Measurements from ENCODE around the gene AEBP1.

The AEBP1 gene

DNA sequence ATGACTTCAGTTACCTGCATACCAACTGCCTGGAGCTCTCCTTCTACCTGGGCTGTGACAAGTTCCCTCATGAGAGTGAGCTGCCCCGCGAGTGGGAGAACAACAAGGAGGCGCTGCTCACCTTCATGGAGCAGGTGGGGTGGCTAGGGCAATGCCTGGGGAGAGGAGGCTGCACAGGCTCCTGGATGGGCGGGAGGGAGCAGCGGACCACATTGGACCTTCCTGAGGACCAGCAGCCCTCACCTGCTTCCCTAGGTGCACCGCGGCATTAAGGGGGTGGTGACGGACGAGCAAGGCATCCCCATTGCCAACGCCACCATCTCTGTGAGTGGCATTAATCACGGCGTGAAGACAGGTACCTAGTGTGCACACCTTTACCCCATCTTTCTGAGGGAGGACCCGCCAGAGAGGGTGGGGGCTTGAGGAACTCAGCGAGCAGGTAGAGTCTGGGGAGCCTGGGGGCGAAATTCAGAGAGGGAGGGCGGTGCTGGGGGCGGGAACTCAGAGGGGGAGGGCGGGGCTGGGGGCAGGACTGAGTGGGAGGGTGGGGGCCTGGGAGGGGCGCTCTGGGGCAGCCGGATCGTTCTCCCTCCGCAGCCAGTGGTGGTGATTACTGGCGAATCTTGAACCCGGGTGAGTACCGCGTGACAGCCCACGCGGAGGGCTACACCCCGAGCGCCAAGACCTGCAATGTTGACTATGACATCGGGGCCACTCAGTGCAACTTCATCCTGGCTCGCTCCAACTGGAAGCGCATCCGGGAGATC, 9.0 kb downstream of the AEBP1 start:
- H3K4me3 ChIP-seq (ENCODE audit: low read length), result no peak overlapping the region
- no peaks in the 10 kb centered on the region for H3K9me3 ChIP-seq (ENCODE audit: control insufficient read depth, insufficient read depth, low read length)
- H3K4me1 ChIP-seq (ENCODE audit: control insufficient read depth, insufficient read depth, low read length), result 0 out of 2 replicates have a peak, but pooled peaks cover 2% of the 10 kb centered on the region
- H3K27ac ChIP-seq (ENCODE audit: low read length), result no peak overlapping the region
- DNase-seq (ENCODE audit: low read depth, low spot score), result no peak
- WGBS (ENCODE audit: insufficient coverage, insufficient read length), result no CpG with 5 or more reads among the region's 34 CpGs
- peaks cover 56% of the 10 kb centered on the region for H3K36me3 ChIP-seq (ENCODE audit: control insufficient read depth, insufficient read depth, low read length)
- H3K27me3 ChIP-seq (ENCODE audit: control insufficient read depth, insufficient read depth, low read length), result no peaks in the 10 kb centered on the region

DNA sequence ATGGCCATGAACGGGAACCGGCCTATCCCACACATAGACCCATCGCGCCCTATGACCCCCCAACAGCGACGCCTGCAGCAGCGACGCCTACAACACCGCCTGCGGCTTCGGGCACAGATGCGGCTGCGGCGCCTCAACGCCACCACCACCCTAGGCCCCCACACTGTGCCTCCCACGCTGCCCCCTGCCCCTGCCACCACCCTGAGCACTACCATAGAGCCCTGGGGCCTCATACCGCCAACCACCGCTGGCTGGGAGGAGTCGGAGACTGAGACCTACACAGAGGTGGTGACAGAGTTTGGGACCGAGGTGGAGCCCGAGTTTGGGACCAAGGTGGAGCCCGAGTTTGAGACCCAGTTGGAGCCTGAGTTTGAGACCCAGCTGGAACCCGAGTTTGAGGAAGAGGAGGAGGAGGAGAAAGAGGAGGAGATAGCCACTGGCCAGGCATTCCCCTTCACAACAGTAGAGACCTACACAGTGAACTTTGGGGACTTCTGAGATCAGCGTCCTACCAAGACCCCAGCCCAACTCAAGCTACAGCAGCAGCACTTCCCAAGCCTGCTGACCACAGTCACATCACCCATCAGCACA, 9.7 kb downstream of the AEBP1 start:
- Histone ChIP-seq H3K27ac (ENCODE audit: low read length) (no peak overlapping the region), H3K4me3 (ENCODE audit: low read length) (no peak overlapping the region), H3K4me1 (ENCODE audit: control insufficient read depth, insufficient read depth, low read length) (0 out of 2 replicates have a peak, but pooled peaks cover 2% of the 10 kb centered on the region), H3K9me3 (ENCODE audit: control insufficient read depth, insufficient read depth, low read length) (no peaks in the 10 kb centered on the region), H3K36me3 (ENCODE audit: control insufficient read depth, insufficient read depth, low read length) (peaks cover 57% of the 10 kb centered on the region), H3K27me3 (ENCODE audit: control insufficient read depth, insufficient read depth, low read length) (no peaks in the 10 kb centered on the region)
- no CpG with 5 or more reads among the region's 24 CpGs for WGBS (ENCODE audit: insufficient coverage, insufficient read length)
- no peak for DNase-seq (ENCODE audit: low read depth, low spot score)

GRCh38 chr7:44114586-44115310, 10.6 kb downstream of the AEBP1 start:
- no peak for DNase-seq (ENCODE audit: low read depth, low spot score)
- Histone ChIP-seq H3K4me1 (ENCODE audit: control insufficient read depth, insufficient read depth, low read length) (0 out of 2 replicates have a peak, but pooled peaks cover 2% of the 10 kb centered on the region), H3K27me3 (ENCODE audit: control insufficient read depth, insufficient read depth, low read length) (no peaks in the 10 kb centered on the region), H3K27ac (ENCODE audit: low read length) (no peak overlapping the region), H3K4me3 (ENCODE audit: low read length) (no peak overlapping the region), H3K36me3 (ENCODE audit: control insufficient read depth, insufficient read depth, low read length) (peaks cover 59% of the 10 kb centered on the region), H3K9me3 (ENCODE audit: control insufficient read depth, insufficient read depth, low read length) (no peaks in the 10 kb centered on the region)
- WGBS (ENCODE audit: insufficient coverage, insufficient read length), result no CpG with 5 or more reads among the region's 12 CpGs

DNA sequence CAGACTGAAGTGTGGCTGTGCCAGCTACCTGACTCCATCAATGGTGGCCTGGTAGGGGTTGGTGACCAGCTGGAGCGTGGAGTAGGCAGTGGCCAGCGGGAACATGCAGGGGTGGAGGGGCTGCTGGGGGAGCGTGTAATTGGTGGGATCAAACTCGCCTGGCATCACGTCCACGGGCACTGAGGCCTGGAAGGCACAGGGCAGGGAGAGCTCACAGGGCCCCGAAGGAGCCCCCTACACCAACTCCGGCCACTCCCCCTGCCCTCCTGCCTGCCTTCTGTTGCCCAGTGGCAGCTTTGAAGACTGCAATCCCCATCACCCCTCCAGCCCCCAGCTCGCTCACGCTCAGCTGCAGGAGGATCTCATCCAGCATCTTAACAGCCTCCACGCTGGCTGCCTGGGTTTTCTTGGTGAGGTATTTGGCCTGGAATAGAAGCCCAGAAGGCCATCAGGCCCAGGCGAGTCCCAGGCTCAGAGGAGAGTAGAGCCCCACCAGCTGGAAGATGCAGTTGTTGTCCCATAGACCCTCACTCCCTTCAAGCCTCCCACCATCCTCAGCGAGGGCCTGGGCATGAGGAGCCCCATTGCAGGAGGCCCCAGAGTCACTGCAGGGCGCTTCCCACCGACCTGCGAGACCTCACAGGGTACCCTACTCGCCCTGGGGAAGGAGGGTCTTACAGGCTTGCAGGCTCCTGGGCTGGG, 12.1 kb downstream of the AEBP1 start:
- H3K36me3 ChIP-seq (ENCODE audit: control insufficient read depth, insufficient read depth, low read length), result peaks cover 52% of the 10 kb centered on the region
- no peak overlapping the region for H3K27ac ChIP-seq (ENCODE audit: low read length)
- DNase-seq (ENCODE audit: low read depth, low spot score), result no peak
- H3K4me3 ChIP-seq (ENCODE audit: low read length), result no peak overlapping the region
- no CpG with 5 or more reads among the region's 17 CpGs for WGBS (ENCODE audit: insufficient coverage, insufficient read length)
- peaks cover 2% of the 10 kb centered on the region; the same call in 1 of the 2 replicates for H3K4me1 ChIP-seq (ENCODE audit: control insufficient read depth, insufficient read depth, low read length)
- H3K9me3 ChIP-seq (ENCODE audit: control insufficient read depth, insufficient read depth, low read length), result no peaks in the 10 kb centered on the region
- no peaks in the 10 kb centered on the region for H3K27me3 ChIP-seq (ENCODE audit: control insufficient read depth, insufficient read depth, low read length)

DNA sequence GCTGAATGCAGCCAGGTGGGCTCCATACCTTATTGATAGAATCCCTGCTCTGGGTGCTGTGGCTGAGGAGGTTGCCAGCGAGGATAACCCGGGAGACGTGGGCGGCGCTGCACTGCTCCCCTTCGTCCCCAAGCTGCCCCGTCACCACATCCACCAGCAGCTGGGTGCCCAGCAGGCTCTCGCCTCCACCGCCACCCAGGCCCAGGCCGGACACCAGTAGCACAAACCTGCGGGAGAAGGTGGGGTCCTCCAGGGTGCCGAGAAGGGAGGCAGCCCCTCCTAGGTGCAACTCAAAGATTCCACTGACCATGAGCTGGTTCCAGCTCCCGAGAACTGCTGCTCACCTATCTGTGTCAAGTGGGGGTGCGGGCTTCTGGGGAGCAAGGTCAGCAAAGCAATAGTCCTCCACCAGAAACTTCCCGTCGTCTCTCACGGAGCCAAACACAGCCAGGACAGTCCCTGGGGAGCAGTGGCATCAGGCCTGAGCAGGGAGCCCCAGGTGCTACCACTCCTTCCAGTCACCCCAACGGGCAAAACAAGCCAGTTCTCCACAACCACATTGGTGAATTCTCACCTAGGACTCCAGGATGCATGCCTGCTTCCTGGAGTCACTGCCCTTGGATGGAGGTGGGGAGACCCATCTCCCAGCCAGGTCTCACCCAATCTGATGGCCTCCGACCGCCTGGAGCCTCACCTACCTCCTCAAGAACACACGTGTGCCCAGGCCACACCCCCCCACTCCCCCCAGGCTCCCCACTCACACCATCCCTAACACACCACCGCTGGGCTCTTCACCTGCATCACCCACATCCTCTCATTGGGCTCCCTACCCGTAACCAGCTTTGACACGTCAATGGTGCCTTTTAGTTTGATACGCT, 12.9 kb downstream of the AEBP1 start:
- Histone ChIP-seq H3K4me1 (ENCODE audit: control insufficient read depth, insufficient read depth, low read length) (peaks cover 2% of the 10 kb centered on the region; the same call in 1 of the 2 replicates), H3K9me3 (ENCODE audit: control insufficient read depth, insufficient read depth, low read length) (no peaks in the 10 kb centered on the region), H3K27me3 (ENCODE audit: control insufficient read depth, insufficient read depth, low read length) (no peaks in the 10 kb centered on the region), H3K36me3 (ENCODE audit: control insufficient read depth, insufficient read depth, low read length) (peaks cover 52% of the 10 kb centered on the region), H3K27ac (ENCODE audit: low read length) (no peak overlapping the region), H3K4me3 (ENCODE audit: low read length) (no peak overlapping the region)
- WGBS (ENCODE audit: insufficient coverage, insufficient read length), result no CpG with 5 or more reads among the region's 25 CpGs
- no peak for DNase-seq (ENCODE audit: low read depth, low spot score)

- Histone ChIP-seq H3K9me3 (ENCODE audit: control insufficient read depth, insufficient read depth, low read length) (no peaks in the 10 kb centered on the region), H3K36me3 (ENCODE audit: control insufficient read depth, insufficient read depth, low read length) (peaks cover 50% of the 10 kb centered on the region), H3K27ac (ENCODE audit: low read length) (no peak overlapping the region), H3K4me3 (ENCODE audit: low read length) (no peak overlapping the region), H3K4me1 (ENCODE audit: control insufficient read depth, insufficient read depth, low read length) (no peaks in the 10 kb centered on the region; the same call in 1 of the 2 replicates), H3K27me3 (ENCODE audit: control insufficient read depth, insufficient read depth, low read length) (no peaks in the 10 kb centered on the region)
- DNase-seq (ENCODE audit: low read depth, low spot score), result no peak
- WGBS (ENCODE audit: insufficient coverage, insufficient read length), result no CpG with 5 or more reads among the region's 13 CpGs
These were observed 13.8 kb downstream of the AEBP1 start for GRCh38 chr7:44117801-44118429.

DNA sequence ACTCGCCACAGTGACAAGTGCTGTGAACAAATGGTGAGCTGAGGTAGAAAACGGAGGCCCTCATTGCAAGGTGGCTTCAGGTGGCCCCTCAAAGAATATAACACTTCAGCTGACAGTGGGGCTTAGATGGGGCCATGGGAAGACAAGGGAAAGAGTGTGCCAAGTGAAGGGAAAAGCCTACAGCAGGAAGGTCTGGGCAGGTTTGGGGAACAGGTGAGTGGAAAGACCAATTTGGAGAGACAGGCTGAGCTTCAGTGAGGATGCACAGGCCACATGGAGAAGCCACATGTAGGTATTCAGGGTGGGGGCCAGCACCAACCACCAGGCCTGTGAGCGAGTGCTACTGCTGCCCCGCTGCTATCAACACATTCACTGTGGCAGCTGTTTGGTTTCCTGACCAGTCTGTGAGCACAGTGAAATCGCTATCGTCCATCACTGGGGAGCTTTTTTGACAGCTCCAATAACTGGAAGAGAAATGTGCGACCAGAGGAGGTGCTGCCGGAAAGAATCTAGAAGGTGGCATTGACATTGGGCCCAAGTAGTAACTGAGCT, 15.8 kb downstream of the AEBP1 start:
- DNase-seq (ENCODE audit: low read depth, low spot score), result no peak
- H3K27me3 ChIP-seq (ENCODE audit: control insufficient read depth, insufficient read depth, low read length), result no peaks in the 10 kb centered on the region; the same call in 1 of the 2 replicates
- H3K9me3 ChIP-seq (ENCODE audit: control insufficient read depth, insufficient read depth, low read length), result no peaks in the 10 kb centered on the region
- no peak overlapping the region for H3K4me3 ChIP-seq (ENCODE audit: low read length)
- no peaks in the 10 kb centered on the region; the same call in 1 of the 2 replicates for H3K4me1 ChIP-seq (ENCODE audit: control insufficient read depth, insufficient read depth, low read length)
- no CpG with 5 or more reads among the region's 8 CpGs for WGBS (ENCODE audit: insufficient coverage, insufficient read length)
- no peak overlapping the region for H3K27ac ChIP-seq (ENCODE audit: low read length)
- peaks cover 35% of the 10 kb centered on the region for H3K36me3 ChIP-seq (ENCODE audit: control insufficient read depth, insufficient read depth, low read length)

DNA sequence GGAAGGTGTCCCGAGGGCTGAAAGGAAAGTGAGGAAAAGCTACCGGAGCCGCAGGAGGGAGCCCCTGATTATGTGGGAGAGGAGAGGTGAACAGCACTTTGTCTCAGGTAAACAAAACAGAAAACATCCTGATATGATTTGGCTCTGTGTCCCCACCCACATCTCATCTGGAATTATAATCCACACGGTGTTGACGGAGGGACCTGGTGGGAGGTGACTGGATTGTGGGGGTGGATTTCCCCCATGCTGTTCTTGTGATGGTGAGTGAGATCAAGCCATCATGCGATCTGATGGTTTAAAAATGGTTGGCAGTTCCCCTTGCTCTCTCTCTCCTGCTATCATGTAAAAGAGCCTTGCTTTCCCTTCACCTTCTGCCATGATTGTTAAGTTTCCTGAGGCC, 16.2 kb downstream of the AEBP1 start:
- H3K36me3 ChIP-seq (ENCODE audit: control insufficient read depth, insufficient read depth, low read length), result peaks cover 31% of the 10 kb centered on the region
- no peak overlapping the region for H3K27ac ChIP-seq (ENCODE audit: low read length)
- no peak for DNase-seq (ENCODE audit: low read depth, low spot score)
- no CpG with 5 or more reads among the region's 6 CpGs for WGBS (ENCODE audit: insufficient coverage, insufficient read length)
- no peak overlapping the region for H3K4me3 ChIP-seq (ENCODE audit: low read length)
- no peaks in the 10 kb centered on the region for H3K9me3 ChIP-seq (ENCODE audit: control insufficient read depth, insufficient read depth, low read length)
- H3K27me3 ChIP-seq (ENCODE audit: control insufficient read depth, insufficient read depth, low read length), result no peaks in the 10 kb centered on the region; the same call in 1 of the 2 replicates
- no peaks in the 10 kb centered on the region; the same call in 1 of the 2 replicates for H3K4me1 ChIP-seq (ENCODE audit: control insufficient read depth, insufficient read depth, low read length)

DNA sequence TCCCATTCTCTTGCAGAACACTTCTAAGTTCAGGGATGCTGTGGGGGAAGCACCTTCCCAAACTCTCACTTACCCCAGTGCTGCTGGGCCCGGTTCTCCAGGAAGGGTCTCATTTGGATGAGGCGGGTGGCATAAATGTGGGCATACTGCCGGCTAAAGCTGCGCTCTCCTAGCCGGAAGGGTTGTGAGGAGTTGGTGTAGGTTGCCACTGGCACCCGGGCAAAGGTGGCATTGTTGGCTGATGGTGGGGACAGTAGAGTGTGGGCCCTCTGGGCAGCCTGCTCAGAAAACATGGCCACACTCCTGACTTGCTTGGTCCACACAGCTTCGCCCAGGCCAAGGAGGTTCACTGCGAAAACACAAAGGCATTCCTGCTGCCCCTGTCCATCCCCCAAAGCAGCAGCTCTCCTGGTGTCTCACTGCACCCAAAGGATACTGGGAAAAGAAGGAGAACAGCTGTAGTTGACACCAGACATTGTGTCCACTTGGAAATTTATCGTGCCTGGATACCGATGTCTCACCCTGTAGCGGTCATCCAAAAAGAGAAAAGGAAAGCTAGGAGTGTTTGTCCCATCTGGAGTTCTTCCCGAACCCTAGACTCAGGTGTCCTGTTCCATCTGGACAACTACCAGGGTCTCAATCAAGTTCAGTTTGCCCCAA, 17.7 kb downstream of the AEBP1 start:
- peaks cover 17% of the 10 kb centered on the region for H3K36me3 ChIP-seq (ENCODE audit: control insufficient read depth, insufficient read depth, low read length)
- no CpG with 5 or more reads among the region's 12 CpGs for WGBS (ENCODE audit: insufficient coverage, insufficient read length)
- no peak overlapping the region for H3K4me3 ChIP-seq (ENCODE audit: low read length)
- no peak overlapping the region for H3K27ac ChIP-seq (ENCODE audit: low read length)
- H3K27me3 ChIP-seq (ENCODE audit: control insufficient read depth, insufficient read depth, low read length), result no peaks in the 10 kb centered on the region; the same call in 1 of the 2 replicates
- H3K9me3 ChIP-seq (ENCODE audit: control insufficient read depth, insufficient read depth, low read length), result no peaks in the 10 kb centered on the region
- DNase-seq (ENCODE audit: low read depth, low spot score), result no peak
- H3K4me1 ChIP-seq (ENCODE audit: control insufficient read depth, insufficient read depth, low read length), result no peaks in the 10 kb centered on the region; the same call in 1 of the 2 replicates

All from iPS DF 6.9 (cell line).